ENCODE measurements around the gene VPS36. TPM values are rescaled to one million over a fixed set of nuclear protein-coding genes. Genes with fewer than 3 reads are reported as not detected.

VPS36 gene
- total and polyA plus RNA-seq, 10 of the 15 experiments (the other 5 are each of a cell fraction or from before 2014, with no cell fraction given), result 10.3 to 29.0 (median 23.9) TPM

- TF ChIP-seq SMAD1 (IDR thresholded peaks at IDR 0.05; ENCODE audit: low read depth, partially characterized antibody) (no peak), MTA3 (IDR thresholded peaks at IDR 0.05; ENCODE audit: borderline replicate concordance, low read length) (no peak), SREBF1 (IDR thresholded peaks at IDR 0.05; ENCODE audit: low read length) (no peak), MLLT1 (IDR thresholded peaks at IDR 0.05) (no peak), POLR2AphosphoS2 (IDR thresholded peaks at IDR 0.05; ENCODE audit: low read depth, low read length) (no peak), MYB (IDR thresholded peaks at IDR 0.05; ENCODE audit: borderline replicate concordance, low read depth, low read length) (no peak), LARP7 (IDR thresholded peaks at IDR 0.05) (no peak), HDAC2 (IDR thresholded peaks at IDR 0.05) (no peak)
Observed at GRCh38 chr13:52414963-52415362, 35.5 kb downstream of the VPS36 start (continued).

- Histone ChIP-seq H3K4me1 (ENCODE audit: control insufficient read depth, insufficient read depth, low read length) (no peaks in the 10 kb centered on the region), H3K27ac (ENCODE audit: control insufficient read depth, insufficient read depth) (no peak overlapping the region), H2AFZ (ENCODE audit: control insufficient read depth, low read depth, low read length) (no peak overlapping the region), H3K79me2 (ENCODE audit: control insufficient read depth, insufficient read depth, low read length) (no peaks in the 10 kb centered on the region), H3K4me2 (ENCODE audit: control insufficient read depth, insufficient read depth) (no peak overlapping the region), H4K20me1 (ENCODE audit: control insufficient read depth, insufficient read depth) (no peaks in the 10 kb centered on the region), H3K27me3 (replicated peaks in 1 of 2; ENCODE audit: control insufficient read depth in 2 of 2, insufficient read depth in 2 of 2, low read length in 1 of 2) (no peaks in the 10 kb centered on the region), H3K36me3 (ENCODE audit: control insufficient read depth in 2 of 2, insufficient read depth in 2 of 2, low read length in 1 of 2) (peaks cover 2 to 10% of the 10 kb centered on the region in 2 experiments; a peak in 3 of 4 replicates), H3K9me3 (replicated peaks; ENCODE audit: control insufficient read depth, insufficient read depth, low read length) (no peaks in the 10 kb centered on the region), H3K9ac (ENCODE audit: control insufficient read depth, insufficient read depth, low read length) (no peak overlapping the region), H3K4me3 (no peak overlapping the region)
- ChIA-PET CTCF (no interaction called here), SMC1A (ENCODE audit: uncharacterized antibody, unreplicated experiment) (no interaction called here), POLR2A (no interaction called here), RAD21 (ENCODE audit: unreplicated experiment) (no interaction called here)
- FAIRE-seq, result no peak
- DNase-seq (ENCODE audit: low read depth, low spot score), result no peak
- in situ Hi-C loops (cut with MboI) (no loop called here), intact Hi-C loops (cut with micrococcal nuclease; ENCODE audit: unreplicated experiment) (no loop called here)
- no peak for ATAC-seq
- WGBS (ENCODE audit: insufficient coverage, insufficient replicate concordance, low lambda C conversion rate, missing lambda C conversion rate), result 95% methylated on average over 1 of the region's 1 CpG
- BruUV-seq (replicated peaks), result no TSS peak
- no peak for TF ChIP-seq NR2C2 (IDR thresholded peaks at IDR 0.05; ENCODE audit: borderline replicate concordance, control insufficient read depth, insufficient read length, low read depth)
- no peak for TF ChIP-seq NBN (IDR thresholded peaks at IDR 0.05)
- no peak for TF ChIP-seq PRDM15 (CRISPR knock-in tag; IDR thresholded peaks at IDR 0.05)
- TF ChIP-seq MLLT1 (IDR thresholded peaks at IDR 0.05), result no peak
- TF ChIP-seq IKZF2 (IDR thresholded peaks at IDR 0.05), result no peak
- no peak for TF ChIP-seq YBX1 (IDR thresholded peaks at IDR 0.05)
- TF ChIP-seq GABPA (IDR thresholded peaks at IDR 0.05; ENCODE audit: low read depth), result no peak
- no peak for TF ChIP-seq REST (IDR thresholded peaks at IDR 0.05; ENCODE audit: low read depth, low read length)
Observed at GRCh38 chr13:52414051-52414450, 36.4 kb downstream of the VPS36 start.

Measured in GM12878 (cell line).